HepG2 (cell line): ENCODE measurements around the gene SMYD1. TPM values are rescaled to one million over a fixed set of nuclear protein-coding genes. Genes with fewer than 3 reads are reported as not detected.
A peak's percentile ranks its signal among the peaks of the same experiment; 100 is the strongest.

Experiments
- AKNA ChIP-seq: sonication (generic); formaldehyde crosslinking; IDR thresholded peaks from 2 replicates; pipeline ENCODE4 v1.4.0; 2020; ENCODE audit warnings: missing genetic modification reagents, borderline replicate concordance
- E2F1 ChIP-seq: sonication (generic); formaldehyde crosslinking; IDR thresholded peaks from 2 replicates; pipeline ENCODE4 v1.5.0; 2020; ENCODE audit warnings: missing genetic modification reagents
- EHMT2 ChIP-seq: fragments of 200-600 bp; sonication (generic); IDR thresholded peaks from 2 replicates; pipeline ENCODE4 v1.7.0; 2017; ENCODE audit warnings: antibody characterized with exemption, low read depth, low read length, borderline replicate concordance
- HES4 ChIP-seq: sonication (generic); formaldehyde crosslinking; IDR thresholded peaks from 2 replicates; pipeline ENCODE4 v1.9.0; 2021; ENCODE audit warnings: mild to moderate bottlenecking, missing genetic modification reagents, borderline replicate concordance
- HNRNPK ChIP-seq: fragments of 200-400 bp; formaldehyde crosslinking; IDR thresholded peaks from 2 replicates; pipeline ENCODE4 v1.6.1; 2018; ENCODE audit warnings: low read length, low read depth, moderate library complexity, mild to moderate bottlenecking; ENCODE audit not compliant: poor library complexity, severe bottlenecking
- IRF1 ChIP-seq: sonication (generic); formaldehyde crosslinking; IDR thresholded peaks from 2 replicates; pipeline ENCODE4 v1.4.0; 2020; ENCODE audit warnings: low read depth, mild to moderate bottlenecking, missing genetic modification reagents
- ISX ChIP-seq: sonication (generic); formaldehyde crosslinking; conservative IDR thresholded peaks from 2 replicates; pipeline ENCODE4 v1.5.0; 2020; ENCODE audit warnings: missing genetic modification reagents
- KLF6 ChIP-seq: IDR thresholded peaks from 2 replicates; pipeline ENCODE4 v1.8.0; 2016; ENCODE audit warnings: missing biosample characterization, missing genetic modification reagents
- MED13 ChIP-seq: sonication (generic); formaldehyde crosslinking; IDR thresholded peaks from 2 replicates; pipeline ENCODE4 v1.5.0; 2020; ENCODE audit warnings: missing genetic modification reagents
- MIER2 ChIP-seq: IDR thresholded peaks from 2 replicates; pipeline ENCODE4 v1.6.1; 2016; ENCODE audit warnings: missing biosample characterization, missing genetic modification reagents
- PREB ChIP-seq: sonication (generic); formaldehyde crosslinking; IDR thresholded peaks from 2 replicates; pipeline ENCODE4 v1.4.0; 2020; ENCODE audit warnings: missing genetic modification reagents
- RNF2 ChIP-seq: fragments of 450-650 bp; conservative IDR thresholded peaks from 2 replicates; pipeline ENCODE4 v1.6.1; 2016; ENCODE audit warnings: low read depth
- SMYD3 ChIP-seq: sonication (generic); formaldehyde crosslinking; IDR thresholded peaks from 2 replicates; pipeline ENCODE4 v1.8.1; 2023; ENCODE audit warnings: mild to moderate bottlenecking, missing genetic modification reagents
- STAT6 ChIP-seq: sonication (generic); formaldehyde crosslinking; IDR thresholded peaks from 2 replicates; pipeline ENCODE4 v1.4.0; 2020; ENCODE audit warnings: missing genetic modification reagents, mild to moderate bottlenecking, borderline replicate concordance
- TBP ChIP-seq: sonication (generic); formaldehyde crosslinking; IDR thresholded peaks from 2 replicates; pipeline ENCODE4 v1.5.0; 2020; ENCODE audit warnings: missing genetic modification reagents
- TOPORS ChIP-seq: sonication (generic); formaldehyde crosslinking; IDR thresholded peaks from 2 replicates; pipeline ENCODE4 v1.8.0; 2023; ENCODE audit warnings: mild to moderate bottlenecking, missing genetic modification reagents
- polyA plus RNA-seq, 8 experiments: library from polyadenylated mRNA; depleted of rRNA in 3 of 8; stranded (reverse) in 7 of 8; unstranded in 1 of 8; fragments of >200 nt; fragmentation: Illumina TruSeq in 4 of 8; extraction: Trizol in 4 of 8; gene quantifications; 2 replicates each; pipeline versions ENCODE4 v1.2.1 to v1.2.3, GENCODE V29; 2011 to 2016; ENCODE audit warnings: low read depth in 4 of 8, missing spikeins in 1 of 8, mixed read lengths in 1 of 8; ENCODE audit not compliant: insufficient read depth in 1 of 8
- total RNA-seq, 5 experiments: library from RNA; depleted of rRNA; stranded (reverse); fragments of >200 nt; fragmentation: Illumina TruSeq; extraction: Trizol; gene quantifications; 2 replicates each; pipeline ENCODE4 v1.2.3, GENCODE V29; 2016; ENCODE audit warnings: low read depth in 1 of 5

The SMYD1 gene
- total and polyA plus RNA-seq, 2 of the 13 experiments (the other 11 are each of a cell fraction or from before 2014, with no cell fraction given) = not detected

GRCh38 chr2:88055371-88056128 lies 12.1 kb upstream of the SMYD1 start, which contains the start of gene KRCC1 (continued):
- TF ChIP-seq AKNA (CRISPR knock-in tag) (peak; percentile 18; the same call in 1 of the 2 replicates), E2F1 (peak; percentile 39; the same call in 1 of the 2 replicates), STAT6 (CRISPR knock-in tag) (peak; percentile 85; the same call in 1 of the 2 replicates), KLF6 (CRISPR knock-in tag) (peak; percentile 94), SMYD3 (CRISPR knock-in tag) (peak; percentile 68; the same call in 1 of the 2 replicates), PREB (CRISPR knock-in tag) (no peak), HNRNPK (peak; percentile 80), MIER2 (CRISPR knock-in tag) (no peak), ISX (CRISPR knock-in tag) (0 out of 2 replicates have a peak, but pooled peaks have one; percentile 38), RNF2 (peak; percentile 35; the same call in 1 of the 2 replicates), TBP (CRISPR knock-in tag) (no peak), TOPORS (no peak), EHMT2 (peak; percentile 24; the same call in 1 of the 2 replicates), HES4 (CRISPR knock-in tag) (peak; percentile 78), IRF1 (CRISPR knock-in tag) (no peak), MED13 (CRISPR knock-in tag) (peak; percentile 86)
